ENCODE measurements around the gene SORBS2. TPM values are rescaled to one million over a fixed set of nuclear protein-coding genes. Genes with fewer than 3 reads are reported as not detected.

The SORBS2 gene
- total and polyA plus RNA-seq, 2 of the 8 experiments (the other 6 are each of a cell fraction or from before 2014, with no cell fraction given) = 73.0 to 87.1 TPM

- no peak overlapping the region for H2BK5ac ChIP-seq (ENCODE audit: low read depth, low read length)
- CTCF ChIA-PET (ENCODE audit: partially characterized antibody) = no interaction called here
- H4K8ac ChIP-seq (ENCODE audit: extremely low read depth, insufficient read depth, low read length) = no peak overlapping the region
- H2BK15ac ChIP-seq (ENCODE audit: low read length) = no peak overlapping the region
- no peak overlapping the region for H3K23ac ChIP-seq (ENCODE audit: insufficient read length)
- H3K56ac ChIP-seq (replicated peaks; ENCODE audit: insufficient read length, low read depth, low read length) = no peak overlapping the region
- DNase-seq (ENCODE audit: low read depth in 1 of 2, low spot score in 2 of 2) (no peak), FAIRE-seq (no peak)
- H3K79me1 ChIP-seq (ENCODE audit: low read depth, low read length) = no peaks in the 10 kb centered on the region
- no peaks in the 10 kb centered on the region for H3K79me2 ChIP-seq (ENCODE audit: control insufficient read depth in 1 of 2, insufficient read depth in 2 of 2, low read length in 2 of 2)
- no peaks in the 10 kb centered on the region for H3K27me3 ChIP-seq (replicated peaks in 1 of 4; ENCODE audit: control insufficient read depth in 3 of 4, extremely low read depth in 1 of 4, insufficient read depth in 3 of 4, low read length in 3 of 4)
- no peak overlapping the region for H2BK20ac ChIP-seq (ENCODE audit: low read length)
- no peak overlapping the region for H4K5ac ChIP-seq (ENCODE audit: insufficient read length, low read depth, low read length)
- no peak overlapping the region for H2AFZ ChIP-seq (ENCODE audit: low read length)
- H4K91ac ChIP-seq (replicated peaks; ENCODE audit: insufficient read length, low read length) = no peak overlapping the region
- TF ChIP-seq SAP30 (IDR thresholded peaks at IDR 0.05; ENCODE audit: insufficient read depth, insufficient replicate concordance, low read length) (no peak), NANOG (IDR thresholded peaks at IDR 0.05; ENCODE audit: insufficient read depth, low read depth, low read length, poor library complexity, severe bottlenecking) (no peak), ATF3 (IDR thresholded peaks at IDR 0.05; ENCODE audit: insufficient read depth, low read depth, low read length) (no peak), TEAD4 (IDR thresholded peaks at IDR 0.05; ENCODE audit: low read depth, low read length) (no peak), EP300 (IDR thresholded peaks at IDR 0.05; ENCODE audit: borderline replicate concordance in 1 of 2, low read depth in 2 of 2, low read length in 2 of 2) (no peak), GTF2F1 (IDR thresholded peaks at IDR 0.05; ENCODE audit: borderline replicate concordance, low read depth, low read length) (no peak), JUND (IDR thresholded peaks at IDR 0.05; ENCODE audit: low read length) (no peak), SP4 (IDR thresholded peaks at IDR 0.05; ENCODE audit: low read length) (no peak), SIN3A (conservative IDR thresholded peaks at IDR 0.05 in 1 of 2, IDR thresholded peaks at IDR 0.05 in 1 of 2; ENCODE audit: low read depth in 1 of 2, low read length in 2 of 2) (no peak)
- H3K23me2 ChIP-seq (ENCODE audit: low read depth, low read length) = no peaks in the 10 kb centered on the region
- H2BK120ac ChIP-seq (replicated peaks; ENCODE audit: low read depth, low read length) = no peak overlapping the region
- H2BK12ac ChIP-seq (ENCODE audit: low read depth, low read length) = no peak overlapping the region
- H3K4me2 ChIP-seq (ENCODE audit: insufficient read depth in 1 of 2, low read depth in 2 of 2, low read length in 2 of 2) = no peak overlapping the region
- no peaks in the 10 kb centered on the region for H3K4me1 ChIP-seq (replicated peaks in 1 of 4; ENCODE audit: control insufficient read depth in 3 of 4, insufficient read depth in 4 of 4, low read length in 3 of 4)
- no peak overlapping the region for H3K4me3 ChIP-seq (ENCODE audit: extremely low read depth in 1 of 4, insufficient read depth in 2 of 4, low read depth in 3 of 4, low read length in 4 of 4)
- no peak overlapping the region for H3K14ac ChIP-seq (ENCODE audit: insufficient read length)
- no peak overlapping the region for H3K9ac ChIP-seq (replicated peaks in 1 of 4; ENCODE audit: extremely low read depth in 1 of 4, low read depth in 3 of 4, low read length in 3 of 4)
- no peak overlapping the region for H2AK5ac ChIP-seq (ENCODE audit: low read depth, low read length)
- H3K4ac ChIP-seq (replicated peaks; ENCODE audit: insufficient read length, low read depth, low read length) = no peak overlapping the region
- H3K27ac ChIP-seq (ENCODE audit: low read depth, low read length) = no peak overlapping the region
- 93% methylated on average over 3 of the region's 3 CpGs; no CpG with 5 or more reads in 1 of the 2 experiments for whole genome bisulfite sequencing, 2 experiments (ENCODE audit: extremely low coverage in 1 of 2, insufficient coverage in 1 of 2, insufficient read length in 1 of 2, insufficient replicate concordance in 2 of 2, low coverage in 1 of 2, low lambda C conversion rate in 2 of 2, missing lambda C conversion rate in 1 of 2)
- H3K18ac ChIP-seq (ENCODE audit: extremely low read depth, low read length) = no peak overlapping the region
- H3K9me3 ChIP-seq (ENCODE audit: insufficient read depth in 2 of 2, low read depth in 1 of 2, low read length in 1 of 2) = no peaks in the 10 kb centered on the region
- H3K36me3 ChIP-seq (ENCODE audit: control insufficient read depth in 2 of 4, insufficient read depth in 4 of 4, low read length in 3 of 4) = no peaks in the 10 kb centered on the region
- POLR2A ChIA-PET (ENCODE audit: partially characterized antibody) = interaction anchor here (1.3 kb wide), 1 partner anchor 394 kb away, joined by 3 read pairs; no protein-coding TSS in a partner anchor
- H4K20me1 ChIP-seq (replicated peaks in 1 of 2; ENCODE audit: control insufficient read depth in 1 of 2, insufficient read depth in 2 of 2, low read length in 2 of 2) = no peaks in the 10 kb centered on the region
Observed at GRCh38 chr4:185602397-185602796, 209.6 kb downstream of the SORBS2 start.
